HCT116 (cell line): ENCODE measurements around the gene PRKAG2. TPM values are rescaled to one million over a fixed set of nuclear protein-coding genes. Genes with fewer than 3 reads are reported as not detected.

Experiments used
- ATAC-seq: fragments of 200-7000 bp; cut with Tn5 transposase; 2 replicates; pipeline ENCODE4 v1.9.1; 2020; ENCODE audit warnings: mild to moderate bottlenecking, moderate library complexity
- BruUV-seq: library from RNA; stranded (reverse); fragments of 400-500 nt; replicated peaks from 2 replicates; lab custom pipeline; 2021; lab: Mats Ljungman, UMichigan
- CTCF ChIA-PET: fragments of 300-600 bp; sonication (Branson Sonifier 250); formaldehyde crosslinking; loops from one replicate; lab custom pipeline; 2021; ENCODE audit warnings: antibody characterized with exemption; lab: Charles Lee
- POLR2A ChIA-PET: fragments of 300-600, 350-600 bp; sonication (Branson Sonifier 250); formaldehyde crosslinking; loops from one replicate; lab custom pipeline; 2021; ENCODE audit warnings: antibody characterized with exemption; lab: Charles Lee
- RAD21 ChIA-PET, 2 experiments: fragments of 300-600 bp; sonication (Branson Sonifier 250); formaldehyde crosslinking; loops; one replicate each; lab custom pipeline; 2023; ENCODE audit warnings: low total read pairs in 2 of 2; ENCODE audit not compliant: uncharacterized antibody in 2 of 2, unreplicated experiment in 2 of 2, low non-redundant PET in 1 of 2; lab: Charles Lee
- DNase-seq: peaks from one replicate; pipeline ENCODE4 v3.0.0-alpha.2; 2010; ENCODE audit warnings: low read depth, low spot score
- H2AFZ ChIP-seq: fragments of 200-600 bp; shearing (Covaris generic), sonication (generic); 2 replicates; pipeline ENCODE4 v1.6.1; 2017; ENCODE audit warnings: low read depth, mixed run types, mixed read lengths, antibody characterized with exemption, low read length; ENCODE audit not compliant: poor library complexity, severe bottlenecking
- H3K27ac ChIP-seq: 2 replicates; pipeline ENCODE4 v1.5.1; 2012; ENCODE audit warnings: low read depth, low read length
- H3K27me3 ChIP-seq: fragments of 200-600 bp; sonication (generic); 2 replicates; pipeline ENCODE4 v1.6.1; 2016; ENCODE audit warnings: mixed run types, low read length, mixed read lengths; ENCODE audit not compliant: insufficient read depth
- H3K36me3 ChIP-seq, 2 experiments: fragments of 200-500 bp in 1 of 2; fragments of 200-600 bp in 1 of 2; sonication (Bioruptor generic) in 1 of 2; sonication (generic) in 1 of 2; 2 replicates each; pipeline versions ENCODE4 v1.5.1 to v1.6.1; 2014 to 2016; ENCODE audit warnings: low read length in 2 of 2, inconsistent platforms in 1 of 2, mixed read lengths in 1 of 2, mixed run types in 1 of 2; ENCODE audit not compliant: insufficient read depth in 2 of 2, control insufficient read depth in 1 of 2
- H3K4me1 ChIP-seq, 2 experiments: fragments of 200-600 bp in 1 of 2; sonication (generic) in 1 of 2; 2 replicates each; pipeline versions ENCODE4 v1.5.1 to v1.6.1; 2012 to 2017; ENCODE audit warnings: low read length in 2 of 2, inconsistent platforms in 1 of 2, mild to moderate bottlenecking in 1 of 2, mixed read lengths in 1 of 2, mixed run types in 1 of 2, moderate library complexity in 1 of 2; ENCODE audit not compliant: insufficient read depth in 2 of 2, control insufficient read depth in 1 of 2
- H3K4me2 ChIP-seq: fragments of 200-600 bp; sonication (generic); 2 replicates; pipeline ENCODE4 v1.6.1; 2017; ENCODE audit warnings: mixed run types, low read length, mixed read lengths
- H3K4me3 ChIP-seq, 2 experiments: fragments of 200-600 bp in 1 of 2; sonication (generic) in 1 of 2; replicated peaks in 1 of 2; 2 replicates each; pipeline ENCODE4 v1.5.1; 2011 to 2016; ENCODE audit warnings: low read length in 2 of 2, control low read depth in 1 of 2, low read depth in 1 of 2, mild to moderate bottlenecking in 1 of 2, mixed read lengths in 1 of 2, mixed run types in 1 of 2
- H3K79me2 ChIP-seq: fragments of 200-600 bp; sonication (generic); 2 replicates; pipeline ENCODE4 v1.6.1; 2017; ENCODE audit warnings: mild to moderate bottlenecking, mixed run types, low read length, moderate library complexity, mixed read lengths; ENCODE audit not compliant: insufficient read depth
- H3K9ac ChIP-seq: fragments of 200-600 bp; sonication (generic); 2 replicates; pipeline ENCODE4 v1.6.1; 2016; ENCODE audit warnings: low read length, mixed read lengths
- H3K9me2 ChIP-seq: fragments of 200-600 bp; sonication (generic), shearing (Covaris generic); 2 replicates; pipeline ENCODE4 v1.6.1; 2017; ENCODE audit warnings: mixed run types, mild to moderate bottlenecking, moderate library complexity; ENCODE audit not compliant: insufficient read depth
- H3K9me3 ChIP-seq, 2 experiments: fragments of 200-500 bp in 1 of 2; fragments of 200-600 bp in 1 of 2; sonication (Bioruptor generic) in 1 of 2; sonication (generic) in 1 of 2; 2 replicates each; pipeline ENCODE4 v1.6.1; 2014 to 2017; ENCODE audit warnings: low read length in 2 of 2, mixed read lengths in 2 of 2, inconsistent platforms in 1 of 2, low read depth in 1 of 2, mild to moderate bottlenecking in 1 of 2, mixed run types in 1 of 2, moderate library complexity in 1 of 2; ENCODE audit not compliant: control insufficient read depth in 1 of 2, insufficient read depth in 1 of 2
- H4K20me1 ChIP-seq: fragments of 200-600 bp; sonication (generic), shearing (Covaris generic); 2 replicates; pipeline ENCODE4 v1.6.1; 2017; ENCODE audit warnings: mixed run types, mild to moderate bottlenecking, moderate library complexity; ENCODE audit not compliant: insufficient read depth
- CEBPB ChIP-seq: IDR thresholded peaks from 2 replicates; pipeline ENCODE4 v1.6.1; 2012; ENCODE audit warnings: low read depth
- EGR1 ChIP-seq: IDR thresholded peaks from 2 replicates; pipeline ENCODE4 v1.6.1; 2012; ENCODE audit warnings: low read depth
- EZH2 ChIP-seq: fragments of 200-600 bp; sonication (generic); IDR thresholded peaks from 2 replicates; pipeline ENCODE4 v1.6.1; 2017; ENCODE audit warnings: antibody characterized with exemption, mixed run types
- FOSL1 ChIP-seq: IDR thresholded peaks from 2 replicates; pipeline ENCODE4 v1.6.1; 2012; ENCODE audit warnings: low read depth
- POLR2A ChIP-seq: IDR thresholded peaks from 2 replicates; pipeline ENCODE4 v1.7.0; 2011; ENCODE audit warnings: borderline replicate concordance; ENCODE audit not compliant: insufficient read depth, insufficient read length; ENCODE audit errors: extremely low read depth
- POLR2AphosphoS5 ChIP-seq: IDR thresholded peaks from 2 replicates; pipeline ENCODE4 v1.6.1; 2011; ENCODE audit warnings: mild to moderate bottlenecking, low read depth, low read length, moderate library complexity
- REST ChIP-seq: IDR thresholded peaks from 2 replicates; pipeline ENCODE4 v1.6.1; 2012; ENCODE audit warnings: low read depth
- SP1 ChIP-seq: IDR thresholded peaks from 2 replicates; pipeline ENCODE4 v1.6.1; 2012; ENCODE audit warnings: low read depth
- SRF ChIP-seq: IDR thresholded peaks from 2 replicates; pipeline ENCODE4 v1.6.1; 2012; ENCODE audit warnings: low read depth
- TCF7L2 ChIP-seq: IDR thresholded peaks from 2 replicates; pipeline ENCODE4 v1.7.0; 2011; ENCODE audit warnings: borderline replicate concordance, inconsistent platforms; ENCODE audit not compliant: insufficient read depth, insufficient read length; ENCODE audit errors: extremely low read depth
- intact Hi-C: fragments of 100-400 bp; cut with micrococcal nuclease; formaldehyde crosslinking; loops from 2 replicates; pipeline ENCODE4 v1.10.0; 2022
- total RNA-seq: library from RNA; stranded (reverse); gene quantifications from one replicate; pipeline ENCODE4 v1.2.1, GENCODE V29; 2021; ENCODE audit not compliant: unreplicated experiment

The PRKAG2 gene
- total RNA-seq, 1 experiment from 2014 or later = 23.6 TPM

GRCh38 chr7:151549083-151549482 lies 327.8 kb downstream of the PRKAG2 start:
- ChIA-PET POLR2A (no interaction called here), CTCF (no interaction called here), RAD21 (no interaction called here)
- Histone ChIP-seq H3K9ac (no peak overlapping the region), H3K9me2 (no peaks in the 10 kb centered on the region), H3K4me3 (no peak overlapping the region), H2AFZ (no peak overlapping the region), H4K20me1 (no peaks in the 10 kb centered on the region), H3K4me1 (peaks cover 8 to 23% of the 10 kb centered on the region in 2 experiments; a peak in 3 of 4 replicates), H3K4me2 (no peak overlapping the region), H3K36me3 (no peaks in the 10 kb centered on the region), H3K27ac (no peak overlapping the region), H3K79me2 (no peaks in the 10 kb centered on the region), H3K27me3 (no peaks in the 10 kb centered on the region), H3K9me3 (no peaks in the 10 kb centered on the region)
- DNase-seq (no peak), ATAC-seq (no peak)
- TF ChIP-seq EZH2 (no peak), CEBPB (no peak), SP1 (no peak), EGR1 (no peak), TCF7L2 (no peak)
- no TSS peak for BruUV-seq
- intact Hi-C loops = no loop called here

- Histone ChIP-seq H3K9me3 (no peaks in the 10 kb centered on the region), H3K27ac (no peak overlapping the region), H3K79me2 (no peaks in the 10 kb centered on the region), H3K36me3 (no peaks in the 10 kb centered on the region), H3K4me1 (peaks cover 3 to 9% of the 10 kb centered on the region in 2 experiments; a peak in 3 of 4 replicates), H3K27me3 (no peaks in the 10 kb centered on the region), H4K20me1 (no peaks in the 10 kb centered on the region), H3K9ac (no peak overlapping the region), H2AFZ (no peak overlapping the region), H3K4me2 (no peak overlapping the region), H3K9me2 (no peaks in the 10 kb centered on the region), H3K4me3 (no peak overlapping the region)
- intact Hi-C loops = no loop called here
- BruUV-seq = no TSS peak
- DNase-seq (no peak), ATAC-seq (no peak)
- ChIA-PET POLR2A (no interaction called here), CTCF (no interaction called here), RAD21 (no interaction called here)
- no peak for TF ChIP-seq CEBPB
- no peak for TF ChIP-seq POLR2A
- no peak for TF ChIP-seq EZH2
- TF ChIP-seq REST = no peak
- TF ChIP-seq FOSL1 = no peak
- TF ChIP-seq SRF = no peak
- TF ChIP-seq POLR2AphosphoS5 = no peak
Measured at GRCh38 chr7:151544183-151544582, 332.7 kb downstream of the PRKAG2 start.
